Astrocyte of the spinal cord (primary cell): ENCODE measurements around the gene DDX10.

ENCODE experiments used
- DNase-seq: peaks from one replicate; pipeline ENCODE4 v3.0.0; 2011; ENCODE audit warnings: low read depth, low spot score
- H3K4me3 ChIP-seq: 2 replicates; pipeline ENCODE4 v1.5.1; 2011; ENCODE audit warnings: low read depth, mild to moderate bottlenecking, low read length, moderate library complexity
- in situ Hi-C: cut with HindIII; loops from 2 replicates; pipeline ENCODE4 v1.10.0; 2017; ENCODE audit warnings: low sequenced_read_pairs
- TF ChIP-seq, protein P1 (sequence below): IDR thresholded peaks from 2 replicates; pipeline ENCODE4 v1.5.1; 2012; ENCODE audit warnings: low read depth, mild to moderate bottlenecking, low read length, inconsistent platforms

The DDX10 gene

GRCh38 chr11:108960501-108960900, 295.6 kb downstream of the DDX10 start:
- H3K4me3 ChIP-seq = no peak overlapping the region
- TF ChIP-seq, protein P1, sequence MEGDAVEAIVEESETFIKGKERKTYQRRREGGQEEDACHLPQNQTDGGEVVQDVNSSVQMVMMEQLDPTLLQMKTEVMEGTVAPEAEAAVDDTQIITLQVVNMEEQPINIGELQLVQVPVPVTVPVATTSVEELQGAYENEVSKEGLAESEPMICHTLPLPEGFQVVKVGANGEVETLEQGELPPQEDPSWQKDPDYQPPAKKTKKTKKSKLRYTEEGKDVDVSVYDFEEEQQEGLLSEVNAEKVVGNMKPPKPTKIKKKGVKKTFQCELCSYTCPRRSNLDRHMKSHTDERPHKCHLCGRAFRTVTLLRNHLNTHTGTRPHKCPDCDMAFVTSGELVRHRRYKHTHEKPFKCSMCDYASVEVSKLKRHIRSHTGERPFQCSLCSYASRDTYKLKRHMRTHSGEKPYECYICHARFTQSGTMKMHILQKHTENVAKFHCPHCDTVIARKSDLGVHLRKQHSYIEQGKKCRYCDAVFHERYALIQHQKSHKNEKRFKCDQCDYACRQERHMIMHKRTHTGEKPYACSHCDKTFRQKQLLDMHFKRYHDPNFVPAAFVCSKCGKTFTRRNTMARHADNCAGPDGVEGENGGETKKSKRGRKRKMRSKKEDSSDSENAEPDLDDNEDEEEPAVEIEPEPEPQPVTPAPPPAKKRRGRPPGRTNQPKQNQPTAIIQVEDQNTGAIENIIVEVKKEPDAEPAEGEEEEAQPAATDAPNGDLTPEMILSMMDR = no peak
- in situ Hi-C loops = no loop called here
- DNase-seq = no peak

DNA sequence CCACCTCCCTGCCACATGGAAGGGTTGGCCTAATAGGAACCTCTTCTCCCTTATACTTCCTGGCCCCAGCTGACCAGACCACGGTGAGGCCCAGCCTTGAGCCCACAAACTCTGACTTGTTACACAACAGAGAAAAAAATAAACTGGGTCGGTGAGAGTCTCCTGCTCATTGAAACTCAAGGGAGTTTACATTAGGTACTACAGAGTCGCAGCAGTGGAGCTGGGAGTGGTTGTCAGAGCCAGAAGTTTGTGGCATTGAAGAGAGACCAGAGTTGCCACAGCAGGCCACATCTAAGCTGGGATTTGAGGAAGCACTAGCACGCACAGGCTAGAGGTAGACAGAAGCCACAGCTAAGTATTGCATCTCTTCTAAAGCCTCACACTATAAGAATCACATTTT, 296.2 kb downstream of the DDX10 start:
- no peak overlapping the region for H3K4me3 ChIP-seq
- in situ Hi-C loops = no loop called here
- TF ChIP-seq, protein P1 = no peak
- DNase-seq = no peak

GRCh38 chr11:108963118-108963517, 298.2 kb downstream of the DDX10 start:
- H3K4me3 ChIP-seq = no peak overlapping the region
- in situ Hi-C loops = no loop called here
- DNase-seq = no peak
- TF ChIP-seq, protein P1 = no peak

DNA sequence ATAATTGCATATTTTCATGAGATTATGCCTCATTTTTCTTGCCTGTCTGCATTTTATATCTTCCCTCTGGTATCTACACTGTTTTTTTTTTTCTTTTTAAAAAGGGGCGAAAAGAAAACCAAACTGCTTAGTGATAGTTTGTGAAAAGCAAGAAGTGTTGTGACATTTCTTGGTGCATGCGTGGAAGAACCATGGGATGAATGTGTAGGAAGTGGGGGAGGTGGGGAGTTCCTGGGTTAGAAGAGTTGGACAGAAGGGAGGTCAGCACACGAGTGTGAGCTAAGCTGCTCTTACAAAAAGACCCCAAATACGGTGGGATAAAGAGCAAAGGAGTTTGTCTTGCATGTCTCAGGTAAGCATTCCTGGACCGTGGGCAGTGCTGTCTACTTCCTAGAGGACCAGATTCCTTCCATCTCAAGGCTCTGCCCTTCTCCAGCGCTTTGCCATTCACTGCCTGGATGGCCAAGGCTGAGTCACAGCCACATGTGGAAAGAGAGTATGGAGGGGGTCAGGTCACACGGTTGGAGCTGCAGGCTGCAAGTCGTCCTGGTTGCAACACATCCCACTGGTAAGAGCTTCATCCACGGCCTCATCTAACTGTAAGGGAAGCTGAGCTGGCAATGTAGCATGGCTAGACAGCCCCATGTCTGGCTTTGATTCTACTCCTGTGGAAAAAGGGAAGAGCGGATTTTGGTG, 300.6 kb downstream of the DDX10 start:
- in situ Hi-C loops = no loop called here
- TF ChIP-seq, protein P1 = no peak
- DNase-seq = peak; percentile 59
- H3K4me3 ChIP-seq = no peak overlapping the region

DNA sequence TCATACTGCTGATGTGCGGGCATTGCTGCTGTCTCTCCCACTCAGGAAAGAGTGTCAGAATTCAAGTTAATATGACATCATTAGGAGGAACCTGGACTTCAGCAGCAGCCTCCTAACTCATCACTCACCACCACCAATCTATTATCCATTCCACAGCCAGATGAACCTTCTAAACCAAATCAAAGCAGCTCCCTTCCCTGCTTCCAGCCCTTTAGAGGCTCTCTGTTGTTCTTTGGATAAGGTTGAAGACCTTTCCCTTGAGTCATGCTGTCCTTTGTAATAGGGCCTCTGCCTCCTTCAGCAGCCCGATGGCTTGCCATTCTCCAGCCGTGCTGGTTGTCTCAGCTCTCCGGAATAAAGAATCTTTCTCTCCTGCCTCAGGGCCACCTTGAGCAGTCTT, 301.3 kb downstream of the DDX10 start:
- H3K4me3 ChIP-seq = no peak overlapping the region
- TF ChIP-seq, protein P1 = no peak
- no peak for DNase-seq
- in situ Hi-C loops = no loop called here

DNA sequence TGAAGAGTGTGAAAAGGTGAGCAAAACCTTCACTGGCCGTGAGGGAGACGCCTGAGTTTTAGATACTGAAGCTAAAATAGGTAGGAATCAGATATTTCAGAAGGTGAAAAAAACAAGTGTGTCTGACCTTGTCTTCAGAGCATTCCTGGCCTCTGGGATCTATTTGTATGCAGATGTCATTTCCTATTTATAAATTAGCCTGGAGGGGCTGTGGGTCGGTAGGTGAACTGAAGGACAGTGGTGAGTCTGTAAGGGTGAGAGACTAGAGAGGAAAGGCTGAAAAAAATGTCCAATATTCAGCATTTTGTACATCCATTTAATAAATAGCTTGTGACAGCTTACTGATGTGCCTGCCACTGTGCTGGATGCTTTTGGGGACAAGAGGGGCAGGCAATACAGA, 302.1 kb downstream of the DDX10 start:
- in situ Hi-C loops = no loop called here
- TF ChIP-seq, protein P1 = no peak
- H3K4me3 ChIP-seq = no peak overlapping the region
- DNase-seq = no peak

DNA sequence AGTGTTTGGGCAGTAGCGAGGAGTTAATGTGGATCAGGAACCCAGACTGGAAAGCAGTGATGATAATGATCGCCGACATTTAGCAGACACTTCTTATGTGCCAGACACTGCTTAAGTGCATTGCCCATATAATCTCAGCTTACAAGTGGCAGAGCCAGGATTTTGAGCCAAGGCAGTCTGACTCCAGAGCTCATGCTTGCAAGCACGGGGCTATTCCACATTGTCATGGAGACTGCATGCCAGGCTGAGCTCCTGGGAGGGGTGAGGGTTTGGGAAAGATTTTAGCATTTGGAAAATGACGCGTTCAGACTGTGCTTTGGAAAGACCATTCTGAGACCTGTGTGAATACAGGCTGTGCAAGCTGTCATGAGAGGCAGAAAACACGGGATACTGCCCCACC, 302.7 kb downstream of the DDX10 start:
- no peak for DNase-seq
- H3K4me3 ChIP-seq = no peak overlapping the region
- TF ChIP-seq, protein P1 = no peak
- in situ Hi-C loops = no loop called here
